ENCODE results near the gene MRPL32. TPM values are rescaled to one million over a fixed set of nuclear protein-coding genes. Genes with fewer than 3 reads are reported as not detected.
A peak's percentile ranks its signal among the peaks of the same experiment; 100 is the strongest.

The MRPL32 gene
- polyA plus RNA-seq, 2 donors, result 50.6 to 59.8 TPM

- no peaks in the 10 kb centered on the region for H3K36me3 ChIP-seq (ENCODE audit: control insufficient read depth in 2 of 2, insufficient read depth in 2 of 2, low read length in 1 of 2)
- no peak overlapping the region for H3K27ac ChIP-seq (ENCODE audit: low read depth in 2 of 2, low read length in 1 of 2)
- H3K4me3 ChIP-seq (ENCODE audit: low read depth in 1 of 2, low read length in 2 of 2), result no peak overlapping the region
- no peaks in the 10 kb centered on the region for H3K9me3 ChIP-seq (ENCODE audit: control insufficient read depth in 2 of 2, insufficient read depth in 1 of 2, low read depth in 1 of 2, low read length in 1 of 2)
- H3K27me3 ChIP-seq (ENCODE audit: control insufficient read depth in 1 of 2, insufficient read depth in 2 of 2, low read length in 2 of 2), result no peaks in the 10 kb centered on the region
- H3K4me1 ChIP-seq (ENCODE audit: control insufficient read depth in 2 of 2, insufficient read depth in 2 of 2, low read length in 1 of 2), result peaks cover 0 to 3% of the 10 kb centered on the region in 2 donors
Observed at GRCh38 chr7:42907316-42907715, 24.9 kb upstream of the MRPL32 start.

- no peak overlapping the region for H3K27ac ChIP-seq (ENCODE audit: low read depth in 2 of 2, low read length in 1 of 2)
- 93 to 95% methylated on average over 2 of the region's 2 CpGs for WGBS, 2 donors
- no peak overlapping the region for H3K4me3 ChIP-seq (ENCODE audit: low read depth in 1 of 2, low read length in 2 of 2)
- no peaks in the 10 kb centered on the region for H3K27me3 ChIP-seq (ENCODE audit: control insufficient read depth in 1 of 2, insufficient read depth in 2 of 2, low read length in 2 of 2)
- peaks cover 0 to 3% of the 10 kb centered on the region in 2 donors for H3K4me1 ChIP-seq (ENCODE audit: control insufficient read depth in 2 of 2, insufficient read depth in 2 of 2, low read length in 1 of 2)
- H3K36me3 ChIP-seq (ENCODE audit: control insufficient read depth in 2 of 2, insufficient read depth in 2 of 2, low read length in 1 of 2), result no peaks in the 10 kb centered on the region
- H3K9me3 ChIP-seq (ENCODE audit: control insufficient read depth in 2 of 2, insufficient read depth in 1 of 2, low read depth in 1 of 2, low read length in 1 of 2), result no peaks in the 10 kb centered on the region
Observed at GRCh38 chr7:42910306-42910705, 21.9 kb upstream of the MRPL32 start.

GRCh38 chr7:42911454-42912447 is 20.4 kb upstream of the MRPL32 start, which contains the start of gene C7orf25:
C7orf25 (minus strand) TSS chr7:42912070; CDS start chr7:42910900, 1,170 bp downstream.
- H3K9me3 ChIP-seq (ENCODE audit: control insufficient read depth in 2 of 2, insufficient read depth in 1 of 2, low read depth in 1 of 2, low read length in 1 of 2), result no peaks in the 10 kb centered on the region
- H3K4me3 ChIP-seq (ENCODE audit: low read depth in 1 of 2, low read length in 2 of 2), result peak within 1 kb of the TSS; percentile 78 to 95
- peaks cover 0 to 3% of the 10 kb centered on the region in 2 donors for H3K4me1 ChIP-seq (ENCODE audit: control insufficient read depth in 2 of 2, insufficient read depth in 2 of 2, low read length in 1 of 2)
- 0 to 1% methylated on average over 78 to 95 of the region's 95 CpGs for WGBS, 2 donors
- peak within 1 kb of the TSS; percentile 74 to 83 for H3K27ac ChIP-seq (ENCODE audit: low read depth in 2 of 2, low read length in 1 of 2)
- no peaks in the 10 kb centered on the region for H3K36me3 ChIP-seq (ENCODE audit: control insufficient read depth in 2 of 2, insufficient read depth in 2 of 2, low read length in 1 of 2)
- no peaks in the 10 kb centered on the region for H3K27me3 ChIP-seq (ENCODE audit: control insufficient read depth in 1 of 2, insufficient read depth in 2 of 2, low read length in 2 of 2)

GRCh38 chr7:42913591-42913990 is 18.6 kb upstream of the MRPL32 start:
- no peaks in the 10 kb centered on the region for H3K27me3 ChIP-seq (ENCODE audit: control insufficient read depth in 1 of 2, insufficient read depth in 2 of 2, low read length in 2 of 2)
- WGBS, 2 donors, result 61 to 71% methylated on average over 2 of the region's 2 CpGs
- no peaks in the 10 kb centered on the region for H3K9me3 ChIP-seq (ENCODE audit: control insufficient read depth in 2 of 2, insufficient read depth in 1 of 2, low read depth in 1 of 2, low read length in 1 of 2)
- peaks cover 3% of the 10 kb centered on the region in 2 donors for H3K36me3 ChIP-seq (ENCODE audit: control insufficient read depth in 2 of 2, insufficient read depth in 2 of 2, low read length in 1 of 2)
- H3K4me1 ChIP-seq (ENCODE audit: control insufficient read depth in 2 of 2, insufficient read depth in 2 of 2, low read length in 1 of 2), result peaks cover 0 to 3% of the 10 kb centered on the region in 2 donors
- no peak overlapping the region for H3K4me3 ChIP-seq (ENCODE audit: low read depth in 1 of 2, low read length in 2 of 2)
- H3K27ac ChIP-seq (ENCODE audit: low read depth in 2 of 2, low read length in 1 of 2), result no peak overlapping the region

GRCh38 chr7:42914009-42914408 is 18.2 kb upstream of the MRPL32 start:
- no peaks in the 10 kb centered on the region for H3K9me3 ChIP-seq (ENCODE audit: control insufficient read depth in 2 of 2, insufficient read depth in 1 of 2, low read depth in 1 of 2, low read length in 1 of 2)
- no peak overlapping the region for H3K4me3 ChIP-seq (ENCODE audit: low read depth in 1 of 2, low read length in 2 of 2)
- H3K36me3 ChIP-seq (ENCODE audit: control insufficient read depth in 2 of 2, insufficient read depth in 2 of 2, low read length in 1 of 2), result peaks cover 3 to 4% of the 10 kb centered on the region in 2 donors
- WGBS, 2 donors, result 72 to 79% methylated on average over 6 of the region's 6 CpGs
- H3K27me3 ChIP-seq (ENCODE audit: control insufficient read depth in 1 of 2, insufficient read depth in 2 of 2, low read length in 2 of 2), result no peaks in the 10 kb centered on the region
- H3K4me1 ChIP-seq (ENCODE audit: control insufficient read depth in 2 of 2, insufficient read depth in 2 of 2, low read length in 1 of 2), result peaks cover 0 to 3% of the 10 kb centered on the region in 2 donors
- H3K27ac ChIP-seq (ENCODE audit: low read depth in 2 of 2, low read length in 1 of 2), result no peak overlapping the region

GRCh38 chr7:42914421-42915045 is 17.6 kb upstream of the MRPL32 start:
- Histone ChIP-seq H3K36me3 (ENCODE audit: control insufficient read depth in 2 of 2, insufficient read depth in 2 of 2, low read length in 1 of 2) (peaks cover 3 to 6% of the 10 kb centered on the region in 2 donors), H3K27ac (ENCODE audit: low read depth in 2 of 2, low read length in 1 of 2) (no peak overlapping the region), H3K4me1 (ENCODE audit: control insufficient read depth in 2 of 2, insufficient read depth in 2 of 2, low read length in 1 of 2) (peaks cover 0 to 3% of the 10 kb centered on the region in 2 donors), H3K9me3 (ENCODE audit: control insufficient read depth in 2 of 2, insufficient read depth in 1 of 2, low read depth in 1 of 2, low read length in 1 of 2) (no peaks in the 10 kb centered on the region), H3K4me3 (ENCODE audit: low read depth in 1 of 2, low read length in 2 of 2) (no peak overlapping the region), H3K27me3 (ENCODE audit: control insufficient read depth in 1 of 2, insufficient read depth in 2 of 2, low read length in 2 of 2) (no peaks in the 10 kb centered on the region)
- WGBS, 2 donors, result 54 to 60% methylated on average over 5 of the region's 5 CpGs

GRCh38 chr7:42915356-42915755 is 16.8 kb upstream of the MRPL32 start:
- Histone ChIP-seq H3K27ac (ENCODE audit: low read depth in 2 of 2, low read length in 1 of 2) (no peak overlapping the region), H3K4me1 (ENCODE audit: control insufficient read depth in 2 of 2, insufficient read depth in 2 of 2, low read length in 1 of 2) (peaks cover 0 to 1% of the 10 kb centered on the region in 2 donors)

GRCh38 chr7:42922017-42922753 is 10.0 kb upstream of the MRPL32 start:
- H3K36me3 ChIP-seq (ENCODE audit: control insufficient read depth in 2 of 2, insufficient read depth in 2 of 2, low read length in 1 of 2), result peaks cover 8 to 12% of the 10 kb centered on the region in 2 donors
- no peaks in the 10 kb centered on the region for H3K9me3 ChIP-seq (ENCODE audit: control insufficient read depth in 2 of 2, insufficient read depth in 1 of 2, low read depth in 1 of 2, low read length in 1 of 2)
- no peaks in the 10 kb centered on the region for H3K4me1 ChIP-seq (ENCODE audit: control insufficient read depth in 2 of 2, insufficient read depth in 2 of 2, low read length in 1 of 2)
- no peak overlapping the region for H3K4me3 ChIP-seq (ENCODE audit: low read depth in 1 of 2, low read length in 2 of 2)
- no peak overlapping the region for H3K27ac ChIP-seq (ENCODE audit: low read depth in 2 of 2, low read length in 1 of 2)
- H3K27me3 ChIP-seq (ENCODE audit: control insufficient read depth in 1 of 2, insufficient read depth in 2 of 2, low read length in 2 of 2), result no peaks in the 10 kb centered on the region
- 90 to 94% methylated on average over 3 of the region's 3 CpGs for WGBS, 2 donors

More at GRCh38 chr7:42915356-42915755, 16.8 kb upstream of the MRPL32 start:
- H3K36me3 ChIP-seq (ENCODE audit: control insufficient read depth in 2 of 2, insufficient read depth in 2 of 2, low read length in 1 of 2), result peaks cover 7 to 9% of the 10 kb centered on the region in 2 donors
- 37 to 41% methylated on average over 1 of the region's 1 CpG for WGBS, 2 donors
- no peaks in the 10 kb centered on the region for H3K9me3 ChIP-seq (ENCODE audit: control insufficient read depth in 2 of 2, insufficient read depth in 1 of 2, low read depth in 1 of 2, low read length in 1 of 2)
- H3K27me3 ChIP-seq (ENCODE audit: control insufficient read depth in 1 of 2, insufficient read depth in 2 of 2, low read length in 2 of 2), result no peaks in the 10 kb centered on the region
- no peak overlapping the region for H3K4me3 ChIP-seq (ENCODE audit: low read depth in 1 of 2, low read length in 2 of 2)

- no peak overlapping the region for H3K27ac ChIP-seq (ENCODE audit: low read depth in 2 of 2, low read length in 1 of 2)
- WGBS, 2 donors, result 90 to 91% methylated on average over 5 of the region's 5 CpGs
- H3K27me3 ChIP-seq (ENCODE audit: control insufficient read depth in 1 of 2, insufficient read depth in 2 of 2, low read length in 2 of 2), result no peaks in the 10 kb centered on the region
- no peaks in the 10 kb centered on the region for H3K9me3 ChIP-seq (ENCODE audit: control insufficient read depth in 2 of 2, insufficient read depth in 1 of 2, low read depth in 1 of 2, low read length in 1 of 2)
- peaks cover 6 to 8% of the 10 kb centered on the region in 2 donors for H3K36me3 ChIP-seq (ENCODE audit: control insufficient read depth in 2 of 2, insufficient read depth in 2 of 2, low read length in 1 of 2)
- no peak overlapping the region for H3K4me3 ChIP-seq (ENCODE audit: low read depth in 1 of 2, low read length in 2 of 2)
- H3K4me1 ChIP-seq (ENCODE audit: control insufficient read depth in 2 of 2, insufficient read depth in 2 of 2, low read length in 1 of 2), result no peaks in the 10 kb centered on the region
Observed at GRCh38 chr7:42924223-42924838, 7.8 kb upstream of the MRPL32 start.
